Superior temporal gyrus (tissue), 1 donor: ENCODE measurements around the gene IRF2.
A peak's percentile ranks its signal among the peaks of the same experiment; 100 is the strongest.
"Not testable (repeated sequence)": the region's sequence is repeated elsewhere in the genome, so short reads cannot be mapped to it uniquely, and the experiment has no call there.

ENCODE experiments used
- DNase-seq: peaks from one replicate; pipeline ENCODE4 v3.0.0-alpha.2; 2016; ENCODE audit errors: extremely low spot score

The IRF2 gene

DNA sequence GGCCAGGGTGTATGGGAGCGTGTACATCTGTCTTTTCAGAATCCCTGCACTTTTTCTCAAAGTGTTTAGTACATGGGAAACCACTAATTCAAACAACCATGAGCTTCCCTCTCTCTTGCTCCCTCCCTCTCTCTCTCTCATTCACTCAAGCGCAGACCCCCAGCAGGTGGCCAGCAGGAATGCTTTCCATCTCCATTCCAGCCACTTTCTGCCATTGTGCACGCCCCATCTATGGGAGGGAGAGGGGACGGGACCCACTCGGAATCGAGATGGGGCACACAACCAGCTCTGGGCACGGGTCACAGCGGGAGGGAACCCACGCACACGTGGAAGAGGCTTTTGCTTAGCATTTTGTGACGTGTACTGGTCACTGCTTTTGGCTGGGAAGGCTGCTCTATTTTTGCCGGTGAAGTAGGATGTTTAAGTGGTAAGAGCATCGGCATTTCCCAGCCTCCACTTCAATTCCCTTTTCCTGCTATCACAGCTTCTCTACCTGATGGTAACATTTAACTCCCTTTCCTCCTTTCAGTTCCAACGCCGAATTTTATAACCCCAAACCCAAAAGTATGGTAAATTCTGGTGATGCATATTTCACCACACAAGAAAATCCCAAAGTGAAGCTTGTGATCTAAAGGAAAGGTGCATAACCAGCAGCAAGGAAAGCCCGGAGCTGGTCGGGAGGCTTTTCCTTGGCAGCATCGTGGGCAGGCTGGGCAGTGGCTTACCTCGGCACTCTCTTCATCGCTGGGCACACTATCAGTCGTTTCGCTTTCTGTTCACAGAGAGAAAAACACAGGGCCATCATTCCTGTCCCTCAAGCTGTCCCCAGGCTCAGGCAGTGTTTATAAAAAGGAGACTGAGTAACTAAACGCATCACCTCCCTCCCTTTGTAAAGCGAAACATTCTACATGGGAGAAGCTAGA lies 84.1 kb downstream of the IRF2 start:
- no peak for DNase-seq

DNA sequence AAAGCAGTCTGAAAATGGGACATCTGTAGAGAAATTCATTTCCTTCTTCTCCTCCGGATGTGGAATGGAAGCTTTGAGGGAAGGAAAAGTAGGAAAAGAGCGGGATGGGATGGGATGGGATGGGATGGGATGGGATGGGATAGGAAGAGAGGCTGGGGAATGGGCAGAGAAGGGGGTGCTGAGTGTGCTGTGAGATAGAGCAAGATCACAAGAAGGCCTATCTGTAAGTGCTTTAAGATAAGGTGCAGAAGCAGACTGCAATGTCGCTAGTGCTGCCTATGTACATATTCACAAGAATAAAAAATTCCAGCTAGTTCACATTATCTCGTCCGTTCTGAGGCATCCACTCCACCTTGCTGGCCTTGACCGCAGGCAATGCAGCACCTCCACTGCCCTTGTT lies 86.2 kb downstream of the IRF2 start:
- no peak for DNase-seq

DNA sequence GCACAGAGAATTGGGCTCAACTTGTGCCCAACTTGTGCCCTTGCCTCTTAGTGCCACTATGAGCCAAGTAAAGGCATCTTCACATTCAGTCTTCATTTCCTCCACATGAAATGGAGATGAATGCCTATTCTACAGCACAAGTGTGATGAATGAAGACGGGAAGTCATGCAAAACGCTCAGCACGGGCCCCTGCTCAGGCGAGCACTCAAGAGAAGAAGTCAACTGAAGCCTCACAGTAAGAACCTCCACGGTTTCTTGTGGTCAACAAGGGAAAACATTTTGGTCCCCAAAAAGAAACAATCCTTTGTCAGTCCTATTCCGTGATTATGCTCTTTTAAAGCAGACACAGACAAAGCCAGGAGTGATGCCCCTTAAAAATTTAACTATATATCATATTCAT lies 87.0 kb downstream of the IRF2 start:
- no peak for DNase-seq

DNA sequence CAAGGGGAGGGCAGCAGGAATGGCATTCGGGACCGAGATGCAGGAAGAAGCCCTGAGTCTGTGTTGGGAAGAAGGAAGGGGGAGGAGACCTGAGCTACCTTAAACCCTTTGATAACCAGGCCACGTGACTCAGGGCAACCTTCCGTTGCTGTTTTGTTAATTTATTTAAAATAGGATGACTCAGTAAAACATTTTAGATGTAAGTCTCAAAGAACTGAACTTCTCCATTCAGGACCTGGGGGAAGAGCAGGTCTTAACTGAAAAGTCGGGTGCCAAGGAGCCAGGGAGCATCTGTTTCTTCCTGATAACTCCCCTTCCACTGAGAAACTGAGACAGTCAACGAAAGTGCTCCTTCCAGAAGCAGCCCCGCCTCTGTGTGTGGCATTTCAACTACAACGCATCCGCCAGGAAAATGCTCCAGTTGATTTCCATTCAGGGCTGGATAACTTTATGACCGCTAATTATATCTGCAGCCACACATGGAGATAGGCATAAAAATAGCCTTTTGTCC lies 88.0 kb downstream of the IRF2 start:
- DNase-seq = no peak

DNA sequence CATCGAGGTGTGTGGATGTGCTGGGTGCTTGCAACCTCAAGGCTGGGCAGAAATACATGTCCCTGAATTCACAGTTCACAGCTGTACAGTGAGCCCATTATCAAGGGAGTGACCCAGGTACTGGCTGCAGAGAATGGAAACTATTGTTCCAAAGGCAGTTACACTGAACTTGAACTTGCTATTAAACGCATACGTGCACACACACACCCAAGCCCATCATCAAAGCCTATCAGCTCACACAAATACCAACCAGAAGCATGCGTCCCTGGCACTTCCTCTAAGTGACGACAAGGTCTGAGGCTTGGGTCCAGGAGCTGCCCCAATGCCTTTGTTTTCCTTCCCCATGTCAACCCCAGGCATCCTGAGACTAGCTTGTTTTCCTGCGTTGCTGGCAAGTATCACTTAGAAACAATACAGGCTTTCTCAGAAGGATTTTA lies 88.6 kb downstream of the IRF2 start:
- DNase-seq = peak; percentile 33

DNA sequence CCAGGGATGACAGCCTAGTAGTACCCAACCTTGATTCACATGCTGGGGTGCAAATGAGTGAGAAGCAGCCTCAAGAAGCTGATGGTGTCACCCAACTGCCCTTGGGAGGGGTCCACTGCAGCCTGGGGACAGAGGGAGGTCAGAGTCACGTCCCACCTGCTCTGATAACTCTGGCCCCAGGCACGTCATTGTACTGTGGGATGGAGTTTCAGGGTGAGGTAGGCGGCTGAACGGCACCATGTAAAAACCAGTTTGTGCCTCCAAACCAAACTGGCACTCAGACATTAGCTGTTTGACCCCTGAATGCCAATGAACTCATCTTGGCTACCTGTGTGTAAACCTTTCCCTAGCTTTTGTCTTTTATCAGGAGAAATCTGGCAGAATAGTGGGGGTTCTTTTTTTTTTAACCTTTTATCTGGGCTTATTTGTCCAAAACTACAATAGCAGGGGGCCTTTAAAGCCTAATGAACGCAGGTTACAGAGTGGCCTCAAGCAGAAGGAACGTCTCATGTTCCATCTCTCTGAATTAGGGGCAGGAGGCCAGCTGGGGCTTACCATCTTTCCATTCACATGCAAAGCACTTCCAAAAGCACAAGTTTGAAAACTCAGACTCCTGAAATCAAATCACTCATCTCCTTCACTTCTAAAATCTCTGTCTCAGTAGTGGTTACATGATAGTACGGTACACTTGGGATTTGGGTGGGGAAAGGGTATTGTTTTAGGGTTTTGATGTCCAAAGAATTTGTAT lies 89.4 kb downstream of the IRF2 start:
- no peak for DNase-seq

DNA sequence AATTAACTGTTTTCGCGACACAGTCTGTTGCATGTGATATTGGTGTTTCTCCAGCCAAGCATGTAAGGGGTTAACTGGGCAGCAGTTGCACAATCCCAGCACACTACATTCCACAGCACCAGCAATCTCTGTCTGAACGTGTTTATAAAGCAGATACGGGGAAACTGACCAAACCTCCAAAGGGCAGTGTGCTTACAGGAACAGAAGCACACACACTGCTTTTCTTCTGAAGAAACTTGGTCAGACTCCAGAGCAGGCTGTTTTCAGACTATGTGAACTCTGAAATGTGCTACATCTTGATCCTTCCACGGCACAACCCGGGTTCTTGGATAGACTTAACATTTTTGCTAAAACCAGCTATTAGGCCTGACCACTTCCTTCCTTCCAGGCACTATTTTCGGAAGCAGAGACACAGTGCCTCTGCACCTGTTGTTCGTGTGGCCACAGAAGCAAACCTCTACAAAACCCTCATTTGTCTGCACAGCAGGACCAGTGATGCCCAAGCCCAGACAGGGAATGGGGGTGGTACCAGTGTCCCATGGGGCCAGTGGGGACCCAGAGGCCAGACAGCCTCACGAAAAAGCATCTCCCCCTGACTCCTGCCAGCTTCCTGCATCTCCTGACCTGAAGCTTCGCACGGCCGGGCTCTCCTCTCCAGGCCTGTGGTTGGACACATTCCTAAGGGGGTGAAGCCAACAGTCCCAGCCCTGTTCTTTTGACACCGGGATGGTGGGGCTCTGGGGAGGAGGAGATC lies 90.1 kb downstream of the IRF2 start:
- no peak for DNase-seq

DNA sequence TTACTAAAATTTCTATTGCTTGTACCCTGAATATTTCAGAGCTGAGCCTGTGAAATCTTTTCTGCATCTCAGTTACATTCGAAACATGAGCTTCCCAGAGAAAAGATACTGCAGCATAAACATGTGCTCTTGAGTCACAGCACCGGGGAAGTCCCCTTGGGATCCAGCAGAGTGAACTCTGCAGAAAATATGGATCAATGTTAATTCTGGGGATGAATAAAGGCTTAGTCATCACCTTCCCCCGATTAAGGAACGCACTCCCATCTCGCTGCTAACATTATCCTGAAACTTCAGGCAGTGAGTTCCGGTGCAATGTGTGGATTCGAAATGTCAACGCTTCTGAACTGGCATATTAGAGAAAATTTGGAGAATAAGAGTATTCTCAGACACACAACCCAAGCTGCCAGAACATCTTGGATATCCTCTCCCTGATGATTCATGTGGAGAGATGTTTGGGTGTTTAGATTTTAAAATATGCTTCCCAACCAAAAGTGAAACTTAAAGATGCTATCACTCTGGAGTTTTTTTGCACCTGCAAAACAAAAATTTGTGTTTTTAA lies 90.8 kb downstream of the IRF2 start:
- peak; percentile 59 for DNase-seq

DNA sequence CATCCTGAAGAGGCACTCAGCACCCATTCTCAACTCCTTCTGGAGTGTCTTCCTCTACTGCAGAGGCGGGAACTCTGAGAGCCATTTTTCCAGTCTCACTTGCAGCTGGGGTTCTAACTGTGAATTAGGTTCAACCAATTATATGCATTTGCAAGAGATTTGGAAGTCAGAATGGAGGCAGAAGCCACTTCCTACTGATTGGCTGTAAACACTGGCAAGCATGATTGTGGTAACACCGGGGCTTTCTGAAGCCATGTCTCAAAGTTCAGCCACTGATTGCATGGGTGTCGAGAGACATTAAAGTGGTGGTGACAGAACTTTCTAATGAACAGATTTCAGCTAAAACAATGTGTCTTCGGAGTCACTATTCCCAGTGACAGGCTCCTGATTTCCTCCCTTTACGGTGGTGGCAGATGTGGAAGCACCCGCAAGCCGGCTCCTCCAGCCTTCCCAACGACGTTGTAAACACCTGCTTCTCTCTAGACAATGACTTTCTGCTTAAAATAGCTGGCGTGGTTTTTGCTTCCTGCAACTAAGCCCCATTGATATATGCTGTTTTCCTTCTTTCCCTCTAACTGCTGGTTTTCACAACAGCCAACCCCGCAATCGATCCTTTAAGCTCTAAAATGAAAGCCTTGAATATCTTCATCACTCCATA lies 92.0 kb downstream of the IRF2 start:
- no peak for DNase-seq

DNA sequence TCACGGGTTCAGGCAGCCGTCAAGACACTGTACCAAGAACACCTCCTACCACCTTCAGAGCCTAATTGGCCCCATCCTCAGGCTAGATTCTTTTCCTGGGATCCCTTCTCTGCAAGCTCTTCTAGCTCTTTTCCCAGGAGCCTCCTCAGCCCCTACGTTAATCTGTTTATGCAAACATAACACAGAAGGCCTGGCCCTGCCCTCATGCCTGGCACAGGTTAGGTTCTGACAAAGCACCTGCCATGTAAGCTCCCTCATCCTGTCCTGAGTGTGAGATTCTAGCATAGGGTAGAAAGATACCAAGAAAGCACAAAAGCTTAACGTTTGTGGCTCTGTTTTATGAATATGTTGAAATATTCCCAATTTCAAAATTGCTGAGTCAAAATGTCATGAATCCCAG lies 93.6 kb downstream of the IRF2 start:
- DNase-seq = no peak

DNA sequence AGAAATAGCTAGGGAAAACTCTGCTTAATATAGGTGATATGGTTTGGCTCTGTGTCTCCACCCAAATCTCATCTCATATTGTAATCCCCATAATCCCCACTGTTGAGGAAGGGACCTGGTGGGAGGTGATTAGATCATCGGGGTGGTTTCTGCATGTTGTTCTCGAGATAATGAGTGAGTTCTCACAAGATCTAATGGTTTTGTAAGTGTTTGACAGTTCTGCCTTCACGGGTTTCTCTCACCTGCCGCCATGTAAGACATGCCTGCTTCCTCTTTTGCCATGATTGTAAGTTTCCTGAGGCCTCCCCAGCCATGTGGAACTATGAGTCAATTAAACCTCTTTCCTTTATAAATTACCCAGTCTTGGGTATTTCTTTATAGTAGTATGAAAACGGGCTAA lies 94.1 kb downstream of the IRF2 start:
- DNase-seq = not testable (repeated sequence)

DNA sequence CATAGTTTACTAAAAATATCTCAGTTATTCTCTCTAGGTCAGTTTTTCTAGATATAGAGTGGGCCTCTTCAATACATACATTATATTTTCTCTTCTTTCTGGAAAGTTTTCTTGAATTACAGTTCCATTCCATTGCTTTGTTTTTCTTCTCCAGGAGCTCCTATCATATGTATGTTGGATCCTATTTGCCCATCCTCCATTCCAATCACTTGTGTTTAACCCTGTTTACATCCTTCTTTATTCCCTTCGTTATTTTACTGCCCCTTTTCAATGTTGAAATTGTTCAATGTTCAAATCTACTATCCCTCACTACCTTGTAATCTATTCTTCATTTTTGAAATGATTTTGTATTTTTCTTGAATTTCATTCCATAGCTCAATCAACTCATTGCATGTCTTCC lies 97.4 kb downstream of the IRF2 start:
- DNase-seq = no peak

DNA sequence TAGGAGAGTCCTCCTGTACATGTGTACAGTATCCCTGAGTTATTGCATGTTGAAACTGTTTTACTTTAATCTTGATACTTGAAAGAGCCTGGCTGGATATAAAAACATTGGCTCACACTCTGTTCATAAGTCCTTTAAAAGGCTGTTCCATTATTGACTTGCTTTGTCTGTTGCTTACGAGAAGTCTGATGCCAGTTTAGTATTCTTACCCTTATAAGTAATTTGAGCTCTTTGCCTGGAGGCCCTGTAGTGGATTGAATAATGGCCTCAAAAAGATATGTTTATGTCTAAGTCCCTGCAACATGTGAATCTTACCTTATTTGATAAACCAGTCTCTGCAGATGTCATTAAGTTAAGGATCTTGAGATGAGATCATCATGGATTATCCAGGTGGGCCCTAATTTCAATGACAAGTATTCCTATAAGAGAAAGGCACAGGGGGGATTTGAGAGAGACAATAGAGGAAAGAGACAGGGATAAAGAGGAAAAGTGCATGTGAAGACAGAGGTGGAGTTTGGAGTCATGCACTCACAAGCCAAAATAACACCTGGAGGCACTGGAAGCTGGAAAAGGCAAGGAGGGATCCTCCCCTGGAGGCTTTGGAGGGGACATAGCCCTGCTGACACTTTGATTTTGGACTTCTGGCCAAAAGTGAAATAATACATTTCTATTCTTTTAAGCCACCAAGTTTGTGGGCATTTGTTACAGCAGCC lies 98.1 kb downstream of the IRF2 start:
- DNase-seq = no peak

DNA sequence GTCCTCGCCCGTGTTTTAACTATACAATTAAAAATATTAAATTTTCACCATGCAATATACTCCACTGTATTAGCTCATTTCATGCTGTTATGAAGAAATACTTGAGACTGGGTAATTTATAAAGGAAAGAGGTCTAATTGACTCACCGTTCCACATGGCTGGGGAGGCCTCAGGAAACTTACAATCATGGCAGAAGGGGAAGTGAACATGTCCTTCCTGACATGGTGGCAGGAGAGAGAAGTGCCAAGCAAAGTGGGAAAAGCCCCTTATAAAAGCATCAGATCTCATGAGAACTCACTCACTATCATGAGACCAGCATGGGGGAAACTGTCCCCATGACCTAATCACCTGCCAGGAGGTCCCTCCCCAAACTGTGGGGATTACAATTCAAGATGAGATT lies 98.7 kb downstream of the IRF2 start:
- not testable (repeated sequence) for DNase-seq

DNA sequence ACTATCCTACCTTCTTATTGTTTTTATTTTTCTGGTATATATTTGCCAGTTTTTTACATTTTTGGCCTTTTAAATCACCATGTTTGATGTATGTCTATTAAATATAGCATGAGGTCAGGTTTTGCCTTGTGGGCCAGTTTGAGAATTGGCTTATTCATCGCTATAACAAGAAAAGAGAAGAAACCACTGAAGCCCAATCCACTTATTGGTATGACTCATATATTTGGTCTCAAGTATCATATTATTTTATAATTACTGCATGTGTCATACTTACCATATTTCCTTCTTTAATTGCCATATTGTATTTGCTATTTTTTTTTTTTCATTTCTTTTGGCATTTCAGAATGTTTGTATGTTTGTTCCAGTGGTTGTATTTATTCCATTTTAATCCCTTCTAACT lies 99.3 kb downstream of the IRF2 start:
- DNase-seq = no peak

DNA sequence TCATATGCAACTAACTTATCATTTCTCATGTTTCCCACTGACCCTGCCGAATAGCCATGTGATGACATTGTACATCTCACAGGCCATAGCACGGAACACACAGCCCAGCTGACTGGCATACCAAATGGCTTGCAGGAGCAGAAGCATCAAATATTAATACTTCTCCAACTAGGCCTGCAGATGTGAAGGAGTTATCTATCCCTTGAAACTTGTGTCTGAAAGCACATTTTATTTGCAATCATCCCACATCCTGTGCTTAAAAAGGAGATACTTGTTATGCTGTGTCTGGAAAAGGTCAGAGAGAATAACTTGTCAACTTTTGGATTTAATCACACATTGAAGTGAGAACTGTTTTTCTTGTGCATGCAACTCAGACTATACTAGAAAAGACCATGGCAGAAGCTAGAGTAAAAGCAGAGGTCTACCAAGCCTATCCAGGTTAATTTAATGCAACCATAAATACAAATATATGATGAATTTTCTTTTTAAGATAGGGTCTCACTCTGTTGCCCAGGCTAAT lies 100.4 kb downstream of the IRF2 start:
- DNase-seq = no peak

DNA sequence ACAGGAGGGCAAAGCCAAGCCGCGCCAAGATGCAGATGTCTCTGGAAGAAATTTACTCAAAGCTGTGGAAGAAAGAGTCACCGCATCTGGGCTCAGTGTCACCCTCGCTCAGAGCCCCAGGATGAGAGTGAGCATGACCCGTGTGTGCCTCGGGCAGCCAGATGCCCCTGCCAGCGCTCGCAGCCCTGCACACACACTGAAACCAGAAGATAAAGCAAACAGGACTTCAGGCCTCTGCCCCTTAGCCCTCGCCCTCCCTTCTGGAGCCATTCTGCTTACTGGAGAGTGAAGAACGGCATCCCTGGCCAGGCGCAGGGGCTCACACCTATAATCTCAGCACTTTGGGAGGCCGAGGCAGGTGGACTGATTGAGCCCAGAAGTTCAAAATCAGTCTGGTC lies 103.0 kb downstream of the IRF2 start:
- no peak for DNase-seq

DNA sequence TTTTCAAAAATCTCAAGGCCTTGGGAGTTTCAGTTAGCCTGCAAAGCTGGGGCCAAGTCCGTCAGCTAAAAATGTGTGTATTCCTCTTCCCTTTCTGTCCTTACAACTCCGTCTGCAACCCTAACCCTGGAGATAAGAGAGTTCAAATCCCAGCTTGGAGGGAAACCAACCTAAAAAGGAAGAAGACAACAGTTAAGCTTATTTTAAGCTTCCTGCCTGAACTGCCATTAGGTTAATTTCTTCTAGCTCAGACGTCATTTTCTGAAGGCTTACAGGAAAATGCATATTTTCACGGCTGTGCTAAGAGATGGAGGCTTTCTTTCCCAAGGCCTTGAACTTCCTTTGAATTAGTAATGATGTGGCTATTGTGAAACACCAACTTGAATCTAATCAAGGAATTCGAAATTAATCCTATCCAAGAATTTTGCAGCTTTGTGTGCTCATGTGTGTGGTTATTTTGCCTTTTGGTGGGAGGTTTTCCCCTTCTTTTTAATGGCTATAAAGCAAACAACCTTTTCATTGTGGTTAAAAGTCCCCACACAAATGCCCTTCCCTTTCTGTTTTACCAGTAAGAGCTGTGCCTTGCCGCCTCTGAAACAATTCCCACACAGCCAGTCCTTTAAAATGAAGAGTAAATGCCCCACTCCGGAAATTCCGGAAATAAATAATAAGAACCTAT lies 103.5 kb downstream of the IRF2 start:
- no peak for DNase-seq

DNA sequence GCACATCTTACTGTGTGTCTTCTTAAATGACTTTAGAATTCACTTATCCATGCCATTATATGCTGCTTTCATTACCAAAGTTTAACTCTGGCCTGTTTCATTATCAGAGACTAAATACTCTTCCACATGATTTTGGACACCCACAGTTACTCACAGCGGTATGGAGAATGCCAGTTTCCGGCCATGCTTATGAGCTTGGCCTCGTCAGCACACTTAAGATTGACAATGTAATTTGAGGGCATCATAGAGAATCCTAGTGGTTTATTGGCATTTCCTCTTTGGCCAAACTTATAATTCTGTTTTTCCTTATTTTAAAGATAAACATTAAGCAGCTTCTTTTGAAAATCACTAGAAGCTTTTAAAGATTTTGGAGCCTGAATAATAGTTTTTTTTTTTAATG lies 104.5 kb downstream of the IRF2 start:
- DNase-seq = no peak

DNA sequence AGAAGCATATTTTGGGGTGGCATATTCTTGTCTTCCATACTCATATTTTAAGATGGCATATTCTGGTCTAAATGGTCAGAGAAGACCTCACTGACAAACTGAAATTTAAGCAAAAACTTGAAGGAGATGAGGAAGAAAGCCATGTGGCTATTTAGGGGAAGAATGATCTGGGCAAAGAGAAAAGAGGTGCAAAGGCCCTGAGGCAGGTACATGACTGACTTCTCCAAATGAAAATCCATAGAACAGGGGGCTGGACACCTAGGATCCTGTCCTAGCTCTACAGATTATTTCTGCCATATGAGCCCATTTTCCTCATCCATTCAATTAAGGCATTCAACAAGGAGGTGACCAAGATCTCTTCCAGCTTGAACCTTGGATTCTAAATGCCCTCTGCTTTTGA lies 105.6 kb downstream of the IRF2 start:
- no peak for DNase-seq
